DMS114 treated with DMSO at 0.1 percent for 48 hours (cell line): ENCODE measurements around the gene SF3B3.

Experiments
- DNase-seq: peaks from one replicate; lab custom pipeline; 2025; ENCODE audit not compliant: unreplicated experiment; lab: John Stamatoyannopoulos, UW

Gene SF3B3

DNA sequence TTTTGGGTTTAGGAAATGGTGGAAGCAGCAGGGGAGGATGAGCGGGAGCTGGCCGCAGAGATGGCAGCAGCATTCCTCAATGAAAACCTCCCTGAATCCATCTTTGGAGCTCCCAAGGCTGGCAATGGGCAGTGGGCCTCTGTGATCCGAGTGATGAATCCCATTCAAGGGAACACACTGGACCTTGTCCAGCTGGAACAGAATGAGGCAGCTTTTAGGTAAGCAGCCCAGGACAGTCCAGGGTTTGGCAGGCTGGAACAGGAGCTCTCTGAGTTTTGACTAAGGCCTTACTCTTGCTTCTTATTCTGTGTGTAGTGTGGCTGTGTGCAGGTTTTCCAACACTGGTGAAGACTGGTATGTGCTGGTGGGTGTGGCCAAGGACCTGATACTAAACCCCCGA is 41.4 kb downstream of the SF3B3 start:
- no peak for DNase-seq

DNA sequence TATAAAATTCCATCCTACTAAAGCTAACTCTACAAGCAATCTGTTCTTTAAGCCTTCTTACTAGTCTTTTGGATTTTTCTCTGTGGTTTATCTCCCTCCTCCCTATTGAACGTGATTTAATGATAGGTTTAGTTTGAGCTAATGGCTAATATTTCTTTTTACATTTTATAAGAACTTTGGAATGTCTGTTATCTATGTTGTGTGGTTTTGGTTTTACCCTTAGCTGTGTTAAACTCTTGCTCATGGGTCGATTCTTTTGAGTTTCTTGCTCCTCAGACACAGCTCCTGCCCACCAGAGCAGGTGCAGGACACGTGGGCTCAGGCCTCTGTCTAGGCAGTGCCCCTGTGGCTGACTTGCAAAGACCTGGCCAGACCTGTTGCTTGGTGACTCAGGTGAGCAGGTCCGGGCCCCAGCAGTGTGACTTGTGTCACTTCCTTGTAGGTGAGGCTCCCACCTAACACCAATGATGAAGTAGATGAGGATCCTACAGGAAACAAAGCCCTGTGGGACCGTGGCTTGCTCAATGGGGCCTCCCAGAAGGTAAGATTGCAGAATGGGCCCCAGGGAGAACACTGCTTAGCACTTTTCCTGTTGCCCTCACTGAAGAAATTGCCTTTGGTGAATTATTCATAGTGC is 45.1 kb downstream of the SF3B3 start:
- DNase-seq = no peak

GRCh38 chr16:70569752-70570151 is 46.1 kb downstream of the SF3B3 start:
- DNase-seq = no peak

DNA sequence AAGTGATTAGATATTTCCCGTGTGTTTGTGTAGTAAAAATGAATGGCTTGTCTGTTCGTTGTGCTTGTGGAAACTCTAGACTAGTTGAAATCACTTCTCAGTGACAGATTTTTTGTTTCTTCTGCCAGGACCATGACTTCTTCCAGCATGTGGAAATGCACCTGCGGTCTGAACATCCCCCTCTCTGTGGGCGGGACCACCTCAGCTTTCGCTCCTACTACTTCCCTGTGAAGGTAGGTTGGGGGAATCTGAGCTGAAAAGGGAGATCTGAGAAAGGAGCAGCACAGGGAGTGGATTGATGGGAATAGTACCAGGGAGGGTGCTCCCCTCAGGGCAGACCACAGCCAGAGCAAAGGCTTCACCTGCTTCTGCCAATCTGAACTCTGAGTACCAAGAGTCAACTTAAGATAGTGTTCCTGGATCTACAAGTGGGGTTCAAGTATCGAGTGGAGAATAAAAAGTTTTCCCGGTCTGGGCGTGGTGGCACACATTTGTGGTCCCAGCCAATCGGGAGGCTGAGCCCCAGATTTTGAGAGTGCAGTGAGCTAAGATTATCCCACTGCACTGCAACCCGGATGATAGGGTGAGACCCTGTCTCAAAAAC is 47.5 kb downstream of the SF3B3 start:
- DNase-seq = no peak

DNA sequence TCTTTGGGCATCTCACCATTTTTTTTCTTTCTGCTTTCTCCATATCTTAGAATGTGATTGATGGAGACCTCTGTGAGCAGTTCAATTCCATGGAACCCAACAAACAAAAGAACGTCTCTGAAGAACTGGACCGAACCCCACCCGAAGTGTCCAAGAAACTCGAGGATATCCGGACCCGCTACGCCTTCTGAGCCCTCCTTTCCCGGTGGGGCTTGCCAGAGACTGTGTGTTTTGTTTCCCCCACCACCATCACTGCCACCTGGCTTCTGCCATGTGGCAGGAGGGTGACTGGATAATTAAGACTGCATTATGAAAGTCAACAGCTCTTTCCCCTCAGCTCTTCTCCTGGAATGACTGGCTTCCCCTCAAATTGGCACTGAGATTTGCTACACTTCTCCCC is 48.0 kb downstream of the SF3B3 start:
- DNase-seq = no peak

GRCh38 chr16:70572050-70572925 is 48.7 kb downstream of the SF3B3 start:
- DNase-seq = no peak

DNA sequence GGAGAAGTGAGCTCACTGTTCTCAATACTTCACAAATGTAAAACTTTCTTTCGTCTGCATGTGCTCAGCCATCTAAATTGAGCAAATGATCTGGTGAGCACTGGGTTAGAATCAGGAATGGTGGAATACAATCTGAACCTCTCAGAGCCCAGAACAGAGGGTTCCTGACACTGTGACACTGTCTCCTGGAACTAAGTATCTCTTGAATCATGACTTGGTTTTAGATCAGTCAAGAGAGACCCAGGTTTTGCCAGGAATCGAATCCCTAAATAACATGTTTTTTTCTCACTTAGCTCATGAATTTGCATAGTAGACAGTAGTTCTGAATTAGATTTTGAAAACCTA is 49.3 kb downstream of the SF3B3 start:
- DNase-seq = no peak

DNA sequence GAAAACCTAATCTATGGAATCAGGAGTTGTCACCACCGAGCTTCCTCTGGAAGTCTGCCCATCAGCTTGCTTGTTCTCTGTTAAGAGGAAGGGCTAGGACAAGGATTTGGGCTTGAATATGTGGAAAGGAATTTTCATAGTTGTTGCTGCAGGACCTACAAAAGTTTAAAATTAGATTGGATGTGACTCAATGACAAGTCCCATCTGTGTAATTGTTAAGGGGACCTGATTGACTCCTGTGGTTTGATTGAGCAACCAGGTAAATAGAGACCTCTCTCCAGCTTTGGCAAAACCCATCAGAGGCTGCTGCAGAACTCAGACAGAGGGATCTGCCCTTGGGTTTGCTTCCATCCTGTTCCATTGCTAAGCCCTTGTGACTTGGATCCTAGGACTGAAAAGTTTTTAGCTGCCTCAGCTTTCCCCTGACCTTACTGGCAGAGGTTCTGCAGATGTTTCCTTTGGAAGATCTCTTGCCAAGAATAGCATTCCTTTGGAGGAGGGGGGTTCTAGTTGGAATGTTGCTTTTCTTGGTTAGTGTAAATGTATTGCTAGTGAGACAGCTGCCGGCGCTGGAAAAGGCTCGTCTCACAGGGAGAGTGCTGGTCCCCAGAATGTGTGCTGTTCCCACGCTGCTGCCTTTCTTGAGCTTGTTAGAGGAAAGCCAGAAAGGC is 50.0 kb downstream of the SF3B3 start:
- DNase-seq = no peak

- no peak for DNase-seq
These were observed 51.1 kb downstream of the SF3B3 start for GRCh38 chr16:70574595-70575271.

DNA sequence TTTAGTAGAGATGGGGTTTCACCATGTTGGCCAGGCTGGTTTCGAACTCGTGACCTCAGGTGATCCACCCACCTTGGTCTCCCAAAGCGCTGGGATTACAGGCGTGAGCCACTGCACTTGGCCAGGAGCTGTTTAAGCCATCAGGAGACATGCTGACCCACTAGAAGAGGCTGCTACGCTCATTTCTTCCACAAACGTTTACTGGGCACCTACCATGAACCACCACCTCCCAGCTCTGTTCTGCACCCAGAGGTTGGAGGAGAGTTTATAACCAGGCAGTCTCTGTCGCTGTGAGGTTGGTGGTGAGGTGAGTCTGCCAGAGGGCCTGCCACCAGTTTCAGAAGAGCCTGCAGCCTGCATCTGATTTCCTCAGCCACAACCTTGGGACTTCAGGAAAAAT is 51.8 kb downstream of the SF3B3 start:
- DNase-seq = no peak

GRCh38 chr16:70576431-70577255 is 53.0 kb downstream of the SF3B3 start:
- peak; percentile 25 for DNase-seq

GRCh38 chr16:70577256-70577698 is 53.7 kb downstream of the SF3B3 start:
- DNase-seq = no peak

DNA sequence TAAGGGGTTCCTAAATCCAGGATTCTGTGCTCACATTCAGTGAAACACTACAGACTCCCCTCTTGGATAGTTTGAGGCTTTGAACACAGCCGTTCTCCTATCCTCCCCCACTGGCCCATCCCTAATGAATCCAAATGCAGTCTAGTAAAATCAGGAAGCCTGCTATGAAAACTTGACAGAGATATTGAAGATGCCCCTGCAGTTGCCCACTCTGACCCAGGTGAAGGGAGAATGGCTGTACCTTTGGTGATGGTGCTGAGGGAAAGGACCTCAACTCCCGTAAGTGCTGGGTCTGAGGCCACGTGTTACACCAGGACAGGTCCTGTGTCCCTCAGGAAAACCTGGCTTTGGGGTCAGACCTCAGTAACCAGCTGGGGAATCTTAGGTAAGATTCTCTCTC is 54.4 kb downstream of the SF3B3 start:
- DNase-seq = no peak

DNA sequence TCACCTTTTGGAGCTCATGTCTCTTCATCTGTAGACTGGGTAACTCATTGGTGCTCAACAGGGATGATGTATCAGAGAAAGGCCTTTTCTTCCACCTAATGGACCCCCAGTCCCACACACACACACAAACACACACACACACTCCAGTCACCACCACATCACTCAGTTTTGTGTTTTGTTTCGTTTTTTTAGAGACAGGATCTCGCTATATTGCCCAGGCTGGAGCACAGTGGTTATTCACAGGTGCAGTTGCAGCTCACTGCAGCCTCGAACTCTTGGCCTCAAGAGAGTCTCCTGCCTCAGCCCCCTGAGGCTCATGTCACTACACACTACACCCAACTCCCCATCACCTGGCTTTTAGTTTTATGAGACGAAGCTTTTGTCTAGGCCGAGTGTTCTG is 55.6 kb downstream of the SF3B3 start:
- DNase-seq = no peak

GRCh38 chr16:70579648-70580630 is 56.3 kb downstream of the SF3B3 start:
- DNase-seq = no peak

- no peak for DNase-seq
These were observed 58.8 kb downstream of the SF3B3 start for GRCh38 chr16:70582280-70582978.

- no peak for DNase-seq
These were observed 63.1 kb downstream of the SF3B3 start for GRCh38 chr16:70586731-70587130.

DNA sequence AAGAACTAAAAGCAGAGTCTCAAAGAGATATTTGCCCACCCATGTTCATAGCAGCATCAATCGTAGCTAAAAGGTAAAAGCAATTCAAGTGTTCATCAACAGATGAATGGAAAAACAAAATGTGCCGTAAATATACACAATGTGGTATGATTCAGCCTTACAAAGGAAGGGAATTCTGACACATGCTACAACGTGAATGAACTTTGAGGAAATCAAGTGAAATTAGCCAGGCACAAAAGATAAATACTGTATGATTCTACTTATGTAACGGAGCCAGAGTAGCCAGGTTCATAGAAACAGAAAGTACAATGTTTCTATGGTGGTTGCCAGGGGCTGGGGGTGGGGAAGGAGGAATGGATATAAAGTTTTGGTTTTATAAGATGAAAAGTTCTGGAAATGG is 64.9 kb downstream of the SF3B3 start:
- no peak for DNase-seq
